ENCODE results near the gene STK4. TPM values are rescaled to one million over a fixed set of nuclear protein-coding genes. Genes with fewer than 3 reads are reported as not detected.

The STK4 gene
- total and polyA plus RNA-seq, 2 experiments from 2014 or later = 16.0 to 19.1 TPM

DNA sequence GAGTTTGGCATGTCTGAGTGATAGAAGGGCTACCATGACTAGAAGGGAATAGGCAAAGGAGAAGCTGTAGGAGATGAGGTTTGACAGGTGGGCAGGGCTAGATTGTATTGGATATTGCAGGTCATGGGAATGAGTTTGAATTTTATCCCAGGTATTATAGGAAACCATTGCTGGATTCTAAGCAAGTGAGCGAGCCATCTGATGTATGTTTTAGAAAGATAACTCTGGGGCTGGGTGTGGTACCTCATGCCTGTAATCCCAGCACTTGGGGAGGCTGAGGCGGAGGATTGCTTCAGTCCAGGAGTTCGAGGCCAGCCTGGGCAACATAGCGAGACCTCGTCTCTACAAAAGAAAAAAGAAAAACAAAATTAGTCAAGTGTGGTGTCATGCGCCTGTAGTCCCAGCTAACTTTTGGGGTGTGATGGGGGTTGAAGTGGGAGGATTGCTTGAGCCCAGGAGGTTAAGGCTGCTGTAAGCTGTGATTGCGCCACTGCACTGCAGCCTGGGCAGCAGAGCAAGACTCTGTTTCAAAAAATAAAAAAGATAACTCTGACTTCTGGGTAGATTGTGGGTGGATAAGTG lies 16.9 kb downstream of the STK4 start:
- TF ChIP-seq, protein P1, sequence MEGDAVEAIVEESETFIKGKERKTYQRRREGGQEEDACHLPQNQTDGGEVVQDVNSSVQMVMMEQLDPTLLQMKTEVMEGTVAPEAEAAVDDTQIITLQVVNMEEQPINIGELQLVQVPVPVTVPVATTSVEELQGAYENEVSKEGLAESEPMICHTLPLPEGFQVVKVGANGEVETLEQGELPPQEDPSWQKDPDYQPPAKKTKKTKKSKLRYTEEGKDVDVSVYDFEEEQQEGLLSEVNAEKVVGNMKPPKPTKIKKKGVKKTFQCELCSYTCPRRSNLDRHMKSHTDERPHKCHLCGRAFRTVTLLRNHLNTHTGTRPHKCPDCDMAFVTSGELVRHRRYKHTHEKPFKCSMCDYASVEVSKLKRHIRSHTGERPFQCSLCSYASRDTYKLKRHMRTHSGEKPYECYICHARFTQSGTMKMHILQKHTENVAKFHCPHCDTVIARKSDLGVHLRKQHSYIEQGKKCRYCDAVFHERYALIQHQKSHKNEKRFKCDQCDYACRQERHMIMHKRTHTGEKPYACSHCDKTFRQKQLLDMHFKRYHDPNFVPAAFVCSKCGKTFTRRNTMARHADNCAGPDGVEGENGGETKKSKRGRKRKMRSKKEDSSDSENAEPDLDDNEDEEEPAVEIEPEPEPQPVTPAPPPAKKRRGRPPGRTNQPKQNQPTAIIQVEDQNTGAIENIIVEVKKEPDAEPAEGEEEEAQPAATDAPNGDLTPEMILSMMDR (IDR thresholded peaks at IDR 0.05; ENCODE audit: low read depth, low read length) = no peak
- no peaks in the 10 kb centered on the region for H3K4me1 ChIP-seq (ENCODE audit: low read depth)
- no peak overlapping the region for H3K27ac ChIP-seq
- no peaks in the 10 kb centered on the region for H3K27me3 ChIP-seq
- H3K9me3 ChIP-seq (ENCODE audit: low read depth) = no peaks in the 10 kb centered on the region
- peaks cover 19% of the 10 kb centered on the region for H3K36me3 ChIP-seq
- DNase-seq (ENCODE audit: low read depth in 1 of 2, low spot score in 1 of 2) = no peak
- H3K4me3 ChIP-seq = no peak overlapping the region

DNA sequence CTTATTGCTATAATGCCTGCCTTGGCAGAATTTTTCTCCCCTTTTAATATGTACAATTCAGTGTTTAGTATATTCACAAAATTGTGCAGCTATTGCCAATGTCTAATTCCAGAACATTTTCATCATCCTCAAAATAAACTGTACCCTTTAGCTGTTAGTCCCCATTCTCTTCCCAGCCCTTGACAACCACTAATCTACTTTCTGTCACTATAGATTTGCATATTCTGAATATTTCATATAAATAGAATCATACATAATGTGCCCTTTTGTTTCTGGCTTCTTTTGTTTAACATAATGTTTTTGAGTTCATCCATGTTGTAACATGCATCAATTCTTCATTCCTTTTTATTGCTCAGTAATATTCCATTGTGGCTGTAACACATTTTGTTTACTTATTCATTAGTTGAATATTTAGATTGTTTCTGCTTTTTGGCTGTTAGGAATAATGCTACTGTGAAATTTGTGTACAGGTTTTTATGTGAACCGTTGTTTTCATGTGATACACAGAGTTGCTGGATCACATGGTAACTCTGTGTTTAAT lies 22.4 kb downstream of the STK4 start:
- Histone ChIP-seq H3K27ac (no peak overlapping the region), H3K36me3 (peaks cover 9% of the 10 kb centered on the region), H3K4me3 (no peak overlapping the region), H3K9me3 (ENCODE audit: low read depth) (no peaks in the 10 kb centered on the region), H3K4me1 (ENCODE audit: low read depth) (no peaks in the 10 kb centered on the region), H3K27me3 (no peaks in the 10 kb centered on the region)
- no peak for DNase-seq (ENCODE audit: low read depth in 1 of 2, low spot score in 1 of 2)
- TF ChIP-seq, protein P1 (IDR thresholded peaks at IDR 0.05; ENCODE audit: low read depth, low read length) = no peak

DNA sequence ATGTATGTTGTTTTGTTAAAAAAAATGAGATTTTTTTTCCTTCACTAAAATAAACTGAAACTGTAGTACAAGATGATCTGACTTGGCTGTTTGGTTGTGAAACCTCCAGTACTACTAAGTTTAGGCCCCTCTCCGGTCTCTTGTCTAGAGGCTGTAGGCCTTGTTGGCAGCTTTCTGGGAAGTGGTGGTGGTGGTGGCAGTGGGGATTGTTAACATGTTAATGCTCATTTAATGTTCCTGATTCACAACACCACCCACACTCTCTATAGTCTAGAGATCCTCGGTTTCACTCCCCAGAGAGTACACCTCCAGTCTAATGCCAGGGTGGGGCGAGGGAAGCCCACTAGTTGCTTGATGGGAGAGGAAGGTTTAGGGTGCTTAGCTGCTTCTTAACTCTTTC lies 24.1 kb downstream of the STK4 start:
- DNase-seq (ENCODE audit: low read depth in 1 of 2, low spot score in 1 of 2) = peak in 1 of 2 donors; percentile 45
- peaks cover 3% of the 10 kb centered on the region for H3K4me1 ChIP-seq (ENCODE audit: low read depth)
- TF ChIP-seq, protein P1 (IDR thresholded peaks at IDR 0.05; ENCODE audit: low read depth, low read length) = no peak
- peaks cover 9% of the 10 kb centered on the region for H3K36me3 ChIP-seq
- no peak overlapping the region for H3K27ac ChIP-seq
- H3K27me3 ChIP-seq = no peaks in the 10 kb centered on the region
- H3K4me3 ChIP-seq = no peak overlapping the region
- no peaks in the 10 kb centered on the region for H3K9me3 ChIP-seq (ENCODE audit: low read depth)

DNA sequence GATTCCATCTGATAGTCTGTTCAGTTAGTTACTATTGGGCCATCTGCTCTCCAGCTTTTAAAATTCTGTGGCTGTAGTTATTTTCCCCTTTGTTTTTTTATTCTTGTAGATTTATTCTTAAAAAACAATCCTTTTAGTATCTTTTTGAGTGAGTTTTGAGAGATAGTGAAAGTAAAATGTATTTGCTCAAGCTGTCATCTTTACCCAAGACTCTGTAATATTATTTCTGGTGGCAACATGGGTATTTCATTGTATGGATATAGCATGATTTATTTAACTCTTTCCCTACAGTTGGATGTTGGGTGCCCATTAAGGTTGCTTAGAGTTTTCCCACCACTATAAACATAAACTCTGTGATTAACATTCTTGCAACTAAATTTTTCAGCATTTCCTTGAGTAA lies 24.6 kb downstream of the STK4 start:
- Histone ChIP-seq H3K36me3 (peaks cover 9% of the 10 kb centered on the region), H3K27ac (no peak overlapping the region), H3K4me1 (ENCODE audit: low read depth) (peaks cover 3% of the 10 kb centered on the region), H3K27me3 (no peaks in the 10 kb centered on the region), H3K9me3 (ENCODE audit: low read depth) (no peaks in the 10 kb centered on the region), H3K4me3 (no peak overlapping the region)
- TF ChIP-seq, protein P1 (IDR thresholded peaks at IDR 0.05; ENCODE audit: low read depth, low read length) = no peak
- peak in 1 of 2 donors; percentile 6 for DNase-seq (ENCODE audit: low read depth in 1 of 2, low spot score in 1 of 2)

DNA sequence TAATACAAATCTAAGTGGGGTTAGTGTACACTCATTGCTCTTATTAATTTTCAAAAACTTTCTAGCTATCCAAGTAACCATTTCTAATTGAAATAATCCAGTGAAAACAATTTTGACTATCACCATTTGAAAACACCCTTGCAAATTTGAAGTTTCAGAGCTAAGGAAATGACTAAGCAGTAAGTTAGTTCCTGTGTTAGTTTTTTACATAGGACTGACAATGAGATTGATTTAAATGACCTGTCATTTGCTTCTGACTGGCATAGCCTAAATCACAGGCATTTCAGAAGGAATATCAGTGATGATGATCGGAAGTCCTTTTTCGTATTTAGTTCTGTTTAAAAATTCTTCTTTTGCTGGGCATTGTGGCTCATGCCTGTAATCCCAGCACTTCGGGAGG lies 27.0 kb downstream of the STK4 start:
- Histone ChIP-seq H3K9me3 (ENCODE audit: low read depth) (no peaks in the 10 kb centered on the region), H3K4me1 (ENCODE audit: low read depth) (peaks cover 3% of the 10 kb centered on the region), H3K36me3 (peaks cover 5% of the 10 kb centered on the region), H3K27me3 (no peaks in the 10 kb centered on the region), H3K27ac (no peak overlapping the region), H3K4me3 (no peak overlapping the region)
- TF ChIP-seq, protein P1 (IDR thresholded peaks at IDR 0.05; ENCODE audit: low read depth, low read length) = no peak
- DNase-seq (ENCODE audit: low read depth in 1 of 2, low spot score in 1 of 2) = peak in 1 of 2 donors; percentile 35

All from cardiac muscle cell (in vitro differentiated cells and primary cell).